ENCODE measurements around the gene MBTD1.
"Not testable (repeated sequence)": the region's sequence is repeated elsewhere in the genome, so short reads cannot be mapped to it uniquely, and the experiment has no call there.

Gene MBTD1

DNA sequence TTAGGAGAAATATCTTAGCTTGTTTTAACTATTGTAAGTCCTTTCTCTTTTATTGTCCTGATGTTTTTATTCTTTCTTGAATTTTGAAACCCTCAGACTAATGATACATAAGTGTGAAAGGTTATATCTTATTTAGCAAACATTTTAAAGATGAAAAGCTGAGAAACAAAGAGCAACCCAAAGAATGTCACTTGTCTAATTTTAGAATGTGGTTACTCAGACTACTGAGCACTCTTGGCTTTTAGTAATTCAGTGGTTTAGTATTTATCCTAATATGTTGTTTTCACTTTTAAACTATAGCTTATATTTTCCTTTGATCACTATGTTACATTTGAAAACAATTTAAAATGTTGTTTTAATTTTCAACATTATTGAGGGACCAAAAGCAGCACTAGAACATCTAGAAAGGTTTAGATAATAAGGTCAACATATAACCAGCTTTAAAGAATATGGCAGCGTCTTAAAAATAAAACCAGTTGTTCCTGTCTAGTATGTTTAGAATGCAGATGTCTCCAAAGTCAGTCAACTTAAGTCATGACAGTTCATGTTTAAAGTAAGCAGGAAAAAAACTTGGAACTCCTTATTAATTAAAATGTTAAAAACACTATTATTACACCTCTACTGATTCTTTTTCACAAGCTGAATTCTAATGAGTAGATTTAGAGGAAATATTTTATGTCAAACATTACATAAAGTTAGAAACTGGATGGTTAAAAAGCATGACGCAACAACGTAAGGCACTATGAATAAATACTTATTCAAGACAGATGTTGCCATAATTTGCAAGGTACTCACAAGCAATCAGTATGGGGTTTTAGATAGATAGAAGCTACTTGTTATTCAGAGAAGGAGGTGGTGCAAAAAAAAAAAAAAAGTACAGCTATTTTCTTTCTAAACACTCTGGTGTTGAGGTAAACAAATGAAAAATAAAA, 2.4 kb downstream of the MBTD1 start:
- no peak for DNase-seq (ENCODE audit: low read depth)
- no peak overlapping the region for H3K4me3 ChIP-seq (ENCODE audit: low read depth, low read length)

DNA sequence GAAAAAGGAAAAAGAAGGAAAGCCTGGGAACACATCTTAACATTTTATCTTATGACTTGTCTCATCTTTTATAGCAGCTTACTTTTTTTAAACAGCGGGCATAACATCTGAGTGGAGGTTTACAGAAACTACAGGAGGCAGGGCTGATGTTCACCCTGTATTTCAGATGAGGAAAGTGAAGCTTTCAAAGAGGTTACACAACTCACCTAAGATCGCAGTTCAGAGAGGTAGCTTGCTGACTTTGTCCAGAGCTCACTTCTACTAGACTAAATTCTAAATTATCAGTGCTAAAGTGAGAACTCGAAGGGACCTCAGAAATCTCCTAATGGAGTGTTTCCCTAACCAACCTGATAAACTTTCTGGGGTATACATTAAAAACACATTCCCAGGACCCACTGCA, 3.7 kb downstream of the MBTD1 start:
- no peak for DNase-seq (ENCODE audit: low read depth)
- no peak overlapping the region for H3K4me3 ChIP-seq (ENCODE audit: low read depth, low read length)

DNA sequence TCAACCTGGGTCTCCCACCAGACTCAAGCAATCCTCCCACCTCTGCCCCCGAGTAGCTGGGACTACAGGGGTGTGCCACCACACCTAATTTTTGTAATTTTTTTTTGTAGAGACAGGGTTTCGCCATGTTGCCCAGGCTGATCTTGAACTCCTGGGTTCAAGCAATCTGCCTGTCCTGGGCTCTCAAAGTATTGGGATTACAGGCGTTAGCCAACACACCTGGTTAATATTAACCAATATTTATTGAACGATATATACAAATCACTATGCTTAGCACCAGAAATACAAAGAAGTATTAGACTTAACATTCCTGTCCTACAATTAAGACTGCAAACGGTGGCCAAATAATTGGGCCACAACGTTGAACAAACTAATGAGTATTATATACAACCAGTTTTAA, 4.2 kb downstream of the MBTD1 start:
- no peak for DNase-seq (ENCODE audit: low read depth)
- no peak overlapping the region for H3K4me3 ChIP-seq (ENCODE audit: low read depth, low read length)

DNA sequence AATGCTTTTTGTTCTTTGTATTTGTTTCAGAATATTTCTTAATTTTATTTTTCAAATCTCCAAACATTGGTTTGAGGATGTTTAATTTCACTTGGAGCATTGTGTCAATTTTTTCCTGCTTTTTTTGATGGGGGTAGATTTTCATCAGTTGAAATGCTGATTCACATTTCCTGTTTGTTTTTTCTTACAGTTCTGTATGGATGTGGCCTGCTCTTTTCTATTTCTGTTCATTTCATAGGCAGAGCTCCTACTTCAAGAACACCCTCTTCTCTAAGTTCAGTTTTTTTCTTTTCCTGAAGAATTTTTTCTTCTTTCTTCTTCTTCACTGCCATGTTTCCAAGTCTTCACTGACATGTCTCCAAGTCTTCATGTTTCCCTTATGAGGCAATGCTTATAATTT, 8.8 kb downstream of the MBTD1 start:
- H3K4me3 ChIP-seq (ENCODE audit: low read depth, low read length) = no peak overlapping the region
- no peak for DNase-seq (ENCODE audit: low read depth)

DNA sequence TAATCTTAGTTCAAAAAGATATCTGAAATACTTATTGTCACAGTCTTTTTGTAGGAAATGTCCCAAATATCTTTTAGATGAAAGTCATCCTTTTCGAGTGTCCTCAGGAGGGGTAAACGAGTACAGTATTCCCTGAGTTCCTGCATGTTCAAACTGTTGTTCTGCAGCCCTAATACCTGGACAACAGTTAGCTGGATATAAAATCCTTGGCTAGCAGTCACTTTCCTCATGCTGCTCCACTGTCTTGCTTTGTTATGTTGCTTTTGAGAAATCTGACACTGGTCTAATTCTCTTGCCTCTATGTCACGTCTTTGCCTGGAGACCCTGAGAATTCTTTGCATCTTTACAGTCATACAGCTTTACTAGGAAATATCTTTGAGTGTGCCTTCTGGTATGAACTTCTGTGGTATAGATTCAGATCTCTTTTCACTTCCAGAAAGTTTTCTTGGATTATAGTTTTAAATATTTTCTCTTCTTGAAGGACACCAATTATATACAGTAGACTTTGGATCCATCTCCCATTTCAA, 9.5 kb downstream of the MBTD1 start:
- DNase-seq (ENCODE audit: low read depth) = no peak
- H3K4me3 ChIP-seq (ENCODE audit: low read depth, low read length) = no peak overlapping the region

DNA sequence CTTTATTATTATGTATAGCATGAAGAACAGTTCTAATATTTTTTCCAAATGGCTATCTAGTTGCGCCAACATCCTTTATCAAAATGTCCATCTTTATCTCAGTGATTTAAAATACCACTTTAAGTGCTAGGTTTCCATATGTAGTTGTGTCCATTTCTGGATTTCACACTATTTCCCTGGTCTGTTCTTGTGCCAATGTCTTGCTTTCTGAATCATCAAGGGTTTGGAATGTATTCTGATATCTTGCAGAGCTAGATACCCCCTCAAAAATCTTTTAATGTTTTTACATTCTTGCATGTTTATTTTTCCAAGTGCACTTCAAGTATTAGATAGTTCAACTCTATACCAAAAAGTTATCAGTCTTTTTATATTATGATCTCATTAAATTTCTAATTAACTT, 14.3 kb downstream of the MBTD1 start:
- H3K4me3 ChIP-seq (ENCODE audit: low read depth, low read length) = no peak overlapping the region
- no peak for DNase-seq (ENCODE audit: low read depth)

DNA sequence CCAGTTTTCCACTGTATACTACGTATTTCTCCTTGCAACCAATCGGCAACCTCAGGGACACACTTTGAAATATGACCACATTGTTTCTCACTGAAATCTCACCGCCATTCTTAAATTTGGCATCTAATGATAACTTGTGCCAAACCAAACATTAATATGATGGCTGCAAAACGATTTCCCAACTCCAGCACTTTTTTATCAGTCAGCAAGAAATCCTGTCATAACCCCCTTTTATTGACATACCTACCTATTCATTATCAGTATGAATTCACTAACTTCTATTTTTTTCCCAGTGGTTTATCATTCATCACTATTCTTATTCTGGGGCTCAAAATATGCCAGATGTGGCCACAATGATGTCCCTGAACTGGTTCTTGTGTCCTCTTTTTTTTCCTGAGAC, 15.8 kb downstream of the MBTD1 start:
- no peak for DNase-seq (ENCODE audit: low read depth)
- H3K4me3 ChIP-seq (ENCODE audit: low read depth, low read length) = no peak overlapping the region

DNA sequence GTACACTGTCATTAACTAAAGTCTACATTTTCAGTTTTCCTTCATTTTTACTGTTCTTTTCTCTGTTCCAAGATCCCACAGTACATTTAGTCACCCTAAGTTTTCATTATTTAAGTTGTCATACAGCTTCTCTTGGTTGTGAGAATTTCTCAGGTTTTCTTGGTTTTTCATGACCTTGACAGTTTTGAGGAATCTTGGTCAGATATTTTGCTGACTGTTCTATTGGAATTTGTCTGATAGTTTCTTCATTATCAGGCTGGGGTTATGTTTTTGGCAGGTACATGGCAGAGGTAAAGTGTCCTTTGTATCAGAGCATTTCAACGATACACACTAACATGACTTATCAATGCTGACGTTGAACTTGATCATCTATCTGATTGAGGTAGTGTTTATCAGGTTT, 19.6 kb downstream of the MBTD1 start:
- H3K4me3 ChIP-seq (ENCODE audit: low read depth, low read length) = no peak overlapping the region

DNA sequence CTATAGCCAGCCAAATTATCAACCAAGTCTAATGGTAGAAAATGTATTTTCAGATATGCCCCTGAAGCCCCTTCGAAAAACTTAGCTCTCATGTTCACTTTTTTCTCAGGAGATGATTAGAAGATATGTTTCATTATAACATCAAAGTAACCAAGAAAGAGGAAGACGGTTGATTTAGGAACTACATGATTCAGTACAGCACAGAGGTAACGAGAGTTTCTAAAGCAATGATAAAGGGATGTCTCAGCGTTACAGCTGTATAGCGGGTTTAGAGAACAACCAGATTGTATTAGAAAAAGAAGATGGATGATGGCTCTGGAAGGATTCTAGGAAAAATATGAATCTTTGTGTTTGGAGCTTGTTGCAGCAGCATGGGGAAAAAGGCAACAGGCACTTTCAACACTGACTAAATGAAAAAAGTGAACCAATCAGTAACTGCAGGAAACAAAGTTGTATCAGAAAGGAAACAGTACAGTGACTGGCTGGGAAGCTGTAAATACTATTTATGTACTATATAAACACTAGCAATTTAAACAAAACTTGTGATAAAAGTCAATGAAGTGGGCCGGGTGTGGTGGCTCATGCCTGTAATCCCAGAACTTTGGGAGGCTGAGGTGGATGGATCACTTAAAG, 21.5 kb downstream of the MBTD1 start:
- H3K4me3 ChIP-seq (ENCODE audit: low read depth, low read length) = no peak overlapping the region
- DNase-seq (ENCODE audit: low read depth) = no peak

More for the DNA sequence above, 19.6 kb downstream of the MBTD1 start:
- DNase-seq (ENCODE audit: low read depth) = no peak

DNA sequence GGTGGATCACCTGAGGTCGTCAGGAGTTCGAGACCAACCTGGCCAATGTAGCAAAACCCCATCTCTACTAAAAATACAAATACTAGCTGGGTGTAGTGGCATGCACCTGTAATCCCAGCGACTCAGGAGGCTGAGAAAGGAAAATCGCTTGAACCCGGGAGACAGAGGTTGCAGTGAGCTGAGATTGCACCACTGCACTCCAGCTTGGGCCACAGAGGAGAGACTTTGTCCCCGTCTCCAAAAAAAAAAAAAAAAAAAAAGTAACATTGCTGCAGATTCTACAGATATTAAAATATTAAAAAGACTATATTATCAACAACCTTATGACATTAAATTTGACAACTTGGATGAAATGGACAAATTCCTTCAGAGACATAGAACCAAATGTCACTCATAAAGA, 25.7 kb downstream of the MBTD1 start:
- DNase-seq (ENCODE audit: low read depth) = no peak
- H3K4me3 ChIP-seq (ENCODE audit: low read depth, low read length) = no peak overlapping the region

DNA sequence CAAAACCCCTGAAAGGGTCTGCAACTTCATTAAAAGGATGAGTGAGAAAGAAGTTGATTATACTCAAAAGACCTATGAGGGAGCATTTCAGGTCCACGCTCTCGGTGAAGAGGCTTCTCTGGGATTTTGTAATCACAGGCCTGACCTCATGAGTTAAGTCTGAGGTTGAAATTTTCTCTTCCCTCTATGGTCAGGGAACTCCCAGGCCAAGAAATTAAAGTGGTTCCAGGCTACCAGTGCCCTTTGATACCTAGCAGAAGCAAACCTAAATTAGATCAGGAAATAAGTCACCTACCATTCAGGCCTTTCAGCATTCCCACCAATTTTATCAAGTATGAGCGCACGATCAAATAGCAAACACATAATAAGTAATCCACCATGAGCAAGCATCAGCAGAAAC, 27.9 kb downstream of the MBTD1 start:
- no peak for DNase-seq (ENCODE audit: low read depth)
- H3K4me3 ChIP-seq (ENCODE audit: low read depth, low read length) = no peak overlapping the region

DNA sequence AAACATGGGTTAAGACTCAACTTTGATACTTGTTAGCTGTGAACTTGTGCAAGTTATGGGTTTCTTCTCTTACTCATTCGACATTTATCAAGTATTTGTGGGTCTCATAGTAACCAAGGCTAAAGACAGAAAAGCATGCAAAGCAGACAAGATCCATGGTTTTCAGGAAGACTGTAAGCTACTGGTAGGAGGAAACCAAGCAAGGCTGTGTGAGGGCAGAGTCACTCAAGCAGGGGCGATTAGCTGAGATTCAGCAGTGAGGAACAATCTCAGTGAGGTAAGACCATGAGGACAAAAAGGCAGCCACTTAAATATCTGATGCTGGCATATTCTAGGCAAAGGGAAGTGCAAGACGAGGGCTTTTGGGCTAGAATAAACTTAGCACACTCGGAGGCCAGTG, 29.5 kb downstream of the MBTD1 start:
- no peak for DNase-seq (ENCODE audit: low read depth)
- no peak overlapping the region for H3K4me3 ChIP-seq (ENCODE audit: low read depth, low read length)

DNA sequence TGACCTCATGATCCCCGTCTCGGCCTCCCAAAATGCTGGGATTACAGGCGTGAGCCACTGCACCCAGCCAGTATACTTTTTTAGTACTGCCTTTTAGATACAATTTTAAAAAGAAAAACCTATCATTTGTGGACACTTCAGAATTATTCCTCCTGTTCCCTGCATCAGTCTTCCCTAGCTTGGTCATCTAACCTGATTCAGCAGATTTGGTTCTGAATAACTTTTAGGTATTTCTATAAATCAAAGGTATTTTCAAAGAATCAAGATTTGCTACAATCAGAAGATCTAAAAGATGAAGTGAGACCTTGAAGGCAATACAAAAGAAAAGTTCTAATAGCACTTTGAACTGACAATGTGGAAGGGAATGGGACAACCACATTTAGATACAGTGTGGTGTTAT, 30.0 kb downstream of the MBTD1 start:
- DNase-seq (ENCODE audit: low read depth) = no peak
- H3K4me3 ChIP-seq (ENCODE audit: low read depth, low read length) = no peak overlapping the region

DNA sequence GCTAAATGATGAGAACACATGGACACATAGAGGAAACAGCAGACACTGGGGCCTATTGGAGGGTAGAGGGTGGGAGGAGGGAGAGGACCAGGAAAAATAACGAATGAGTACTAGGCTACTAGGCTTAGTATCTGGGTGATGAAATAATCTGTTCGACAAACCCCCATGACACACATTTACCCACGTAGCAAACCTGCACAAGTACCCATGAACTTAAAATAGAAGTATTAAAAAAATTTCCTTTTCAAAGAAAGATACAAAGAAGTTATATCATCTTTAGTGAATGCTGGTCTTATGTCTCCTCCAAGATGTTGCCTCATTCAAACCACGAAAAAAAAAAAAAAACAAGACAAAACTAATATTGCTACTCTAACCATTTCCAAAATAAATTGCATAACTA, 31.7 kb downstream of the MBTD1 start:
- H3K4me3 ChIP-seq (ENCODE audit: low read depth, low read length) = no peak overlapping the region
- peak; percentile 45 for DNase-seq (ENCODE audit: low read depth)

DNA sequence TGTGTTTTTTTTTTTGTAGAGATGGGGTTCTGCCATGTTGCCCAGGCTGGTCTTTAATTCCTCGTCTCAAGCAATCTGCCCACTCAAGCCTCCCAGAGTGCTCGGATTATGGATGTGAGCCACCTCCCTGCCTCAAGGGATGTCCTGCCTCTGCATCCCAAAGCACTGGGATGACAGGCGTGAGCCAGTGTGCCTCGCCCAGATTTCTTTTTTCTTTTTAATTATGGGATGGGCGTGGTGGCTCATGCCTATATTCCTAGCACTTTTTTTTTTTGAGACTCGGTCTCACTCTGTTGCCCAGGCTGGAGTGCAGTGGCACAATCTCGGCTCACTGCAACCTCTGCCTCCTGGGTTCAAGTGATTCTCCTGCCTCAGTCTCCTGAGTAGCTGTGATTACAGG, 34.3 kb downstream of the MBTD1 start:
- H3K4me3 ChIP-seq (ENCODE audit: low read depth, low read length); DNase-seq (ENCODE audit: low read depth): not testable (repeated sequence)

DNA sequence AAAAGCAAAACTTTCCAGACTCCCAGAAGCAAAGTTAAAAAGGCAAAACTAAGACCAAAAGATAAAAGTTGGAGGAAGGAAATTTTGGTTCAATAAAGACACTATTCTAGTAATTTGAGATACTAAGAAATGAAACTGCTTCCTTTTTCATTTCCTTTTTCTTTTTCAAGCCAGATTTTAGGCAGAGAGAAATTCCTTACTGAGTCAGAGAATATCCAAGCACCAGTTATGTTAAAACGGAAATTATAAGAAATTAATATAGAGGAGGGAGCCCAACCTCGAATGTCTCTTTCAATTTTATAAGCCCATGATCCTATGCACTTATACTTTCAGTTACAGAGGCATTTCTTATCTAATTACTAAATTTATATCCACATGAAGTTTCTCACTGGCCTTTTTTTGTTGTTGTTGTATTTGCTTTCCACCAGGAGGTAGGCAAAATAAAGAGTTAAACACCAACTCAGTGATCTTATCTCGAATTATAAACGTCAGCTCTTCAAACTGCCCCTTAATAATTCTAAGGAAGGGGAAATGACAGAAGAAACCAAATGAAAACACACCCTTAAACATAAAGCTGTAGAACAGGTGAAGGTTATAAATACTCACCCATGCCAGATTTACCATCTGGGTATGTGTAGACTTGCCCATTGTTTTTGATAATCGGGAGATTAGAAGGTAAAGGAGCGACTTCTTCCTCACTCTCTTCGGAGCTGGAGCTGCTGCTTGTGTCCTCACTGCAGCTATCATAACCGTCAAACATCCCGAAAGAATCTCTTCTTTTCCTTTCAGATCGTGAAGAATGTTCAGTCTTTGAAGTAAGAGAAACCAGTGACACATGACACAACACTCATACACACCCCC, 35.2 kb downstream of the MBTD1 start:
- H3K4me3 ChIP-seq (ENCODE audit: low read depth, low read length) = no peak overlapping the region
- no peak for DNase-seq (ENCODE audit: low read depth)

DNA sequence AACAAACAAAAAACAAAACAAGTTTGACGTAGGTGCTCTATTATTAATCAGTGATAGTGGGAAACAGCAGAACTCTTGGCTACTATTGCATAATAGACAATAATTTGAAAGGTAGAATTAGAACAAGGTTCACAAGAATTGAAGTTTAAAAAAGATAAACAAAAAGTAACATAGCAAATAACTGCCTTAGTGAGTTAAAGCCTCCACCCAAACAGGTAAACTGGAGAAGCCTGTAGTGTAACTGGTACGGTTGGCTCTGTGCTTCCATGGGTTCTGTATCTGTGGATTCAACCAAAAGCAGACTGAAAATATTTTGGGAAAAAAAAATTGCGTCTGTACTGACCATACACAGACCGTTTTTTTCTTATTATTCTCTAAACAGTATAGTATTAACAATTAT, 38.5 kb downstream of the MBTD1 start:
- no peak for DNase-seq (ENCODE audit: low read depth)
- H3K4me3 ChIP-seq (ENCODE audit: low read depth, low read length) = no peak overlapping the region

DNA sequence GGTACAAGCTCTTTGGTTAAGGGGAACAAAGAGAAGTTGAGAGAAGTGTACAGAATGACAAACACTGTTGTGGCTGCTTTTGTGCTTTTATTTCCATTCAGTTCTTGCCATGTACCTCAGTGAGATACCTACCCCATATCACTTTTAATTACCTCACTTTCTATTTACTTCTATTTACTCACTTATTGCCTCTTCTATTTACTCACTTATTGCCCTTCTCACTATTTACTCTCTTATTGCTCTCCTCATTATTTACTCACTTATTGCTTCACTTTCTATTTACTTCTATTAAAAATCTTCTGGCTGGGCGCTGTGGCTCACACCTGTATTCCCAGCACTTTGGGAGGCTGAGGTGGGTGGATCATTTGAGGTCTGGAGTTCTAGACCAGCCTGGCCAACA, 41.9 kb downstream of the MBTD1 start:
- no peak for DNase-seq (ENCODE audit: low read depth)
- H3K4me3 ChIP-seq (ENCODE audit: low read depth, low read length) = no peak overlapping the region

DNA sequence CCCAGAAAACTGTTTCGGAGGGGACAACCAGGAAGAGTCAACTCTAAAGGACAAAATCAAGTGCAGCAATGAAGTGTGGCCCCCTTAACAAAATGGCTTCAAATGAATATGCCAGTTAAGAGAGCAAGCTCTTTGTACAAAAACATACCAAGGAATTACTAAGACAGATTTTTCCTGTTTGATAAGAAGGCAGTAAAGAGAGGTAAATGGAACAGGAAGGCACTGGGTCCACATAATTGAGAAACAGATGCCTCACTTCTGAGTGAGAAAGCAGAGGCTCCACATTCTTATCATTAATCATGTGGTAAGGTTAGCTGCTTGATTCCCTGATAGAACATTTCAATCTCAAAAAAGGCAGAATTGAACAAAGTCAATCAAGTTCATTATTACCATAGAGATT, 44.9 kb downstream of the MBTD1 start:
- H3K4me3 ChIP-seq (ENCODE audit: low read depth, low read length) = no peak overlapping the region
- no peak for DNase-seq (ENCODE audit: low read depth)

DNA sequence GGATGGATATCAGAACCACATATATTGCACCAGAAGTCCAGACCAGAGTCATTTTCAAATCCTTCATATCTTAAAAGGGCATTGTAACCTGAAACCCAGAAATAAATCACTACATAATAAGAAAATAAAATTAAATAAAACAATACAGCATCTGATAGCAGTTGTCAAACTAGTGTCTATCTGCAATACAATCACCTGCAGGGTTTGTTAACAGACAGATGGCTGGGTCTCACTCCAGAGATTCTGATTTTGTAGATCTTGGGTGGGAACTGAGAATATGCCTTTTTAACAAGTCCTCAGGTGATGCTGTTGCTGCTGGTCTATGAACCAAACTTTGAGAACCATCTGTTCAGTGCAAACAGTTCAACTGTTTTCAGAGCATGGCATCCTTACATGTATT, 56.0 kb downstream of the MBTD1 start:
- no peak overlapping the region for H3K4me3 ChIP-seq (ENCODE audit: low read depth, low read length)
- DNase-seq (ENCODE audit: low read depth) = no peak

Data from skeletal muscle cell (primary cell).